HepG2 (cell line): Measurements from ENCODE around the gene NSMF. TPM values are rescaled to one million over a fixed set of nuclear protein-coding genes. Genes with fewer than 3 reads are reported as not detected.

Experiments used
- ATAC-seq: fragments of 200-7000 bp; cut with Tn5 transposase; 3 replicates; pipeline ENCODE4 v1.9.1; 2020; ENCODE audit warnings: mild to moderate bottlenecking, moderate library complexity
- BruUV-seq: library from RNA; stranded (reverse); fragments of 400-500 nt; replicated peaks from 2 replicates; lab custom pipeline; 2021; lab: Mats Ljungman, UMichigan
- CTCF ChIA-PET: fragments of 300-600 bp; formaldehyde crosslinking; extraction: SDS; loops from one replicate; lab custom pipeline; 2021; ENCODE audit warnings: low total read pairs, inconsistent platforms, low intra/inter-chr PET ratio; lab: Yijun Ruan, JAX
- POLR2A ChIA-PET: fragments of 350-600 bp; sonication (Branson Sonifier 250); formaldehyde crosslinking; loops from one replicate; lab custom pipeline; 2020; ENCODE audit warnings: antibody characterized with exemption, inconsistent platforms; lab: Yijun Ruan, JAX
- DNase-seq: peaks from one replicate; pipeline ENCODE4 v3.0.0-alpha.2; 2015; ENCODE audit warnings: low spot score
- FAIRE-seq: peaks from 3 replicates; lab custom pipeline; 2011; peaks lifted over from hg19 to GRCh38; lab: Jason Lieb, UNC
- H2AFZ ChIP-seq: one replicate; pipeline ENCODE4 v1.6.1; 2011; ENCODE audit warnings: low read length, inconsistent platforms
- H3K27ac ChIP-seq: fragments of 300-600 bp; 3 replicates; pipeline ENCODE4 v1.8.0; 2011; ENCODE audit warnings: mixed run types, mild to moderate bottlenecking, mixed read lengths, low read length, inconsistent platforms; ENCODE audit not compliant: insufficient read depth; ENCODE audit errors: extremely low read length
- H3K27me3 ChIP-seq, 2 experiments: fragments of 200-600 bp in 1 of 2; 2 replicates in 1 of 2; 3 replicates in 1 of 2; pipeline versions ENCODE4 v1.6.0 to v1.8.0; 2011; ENCODE audit warnings: low read length in 2 of 2, mild to moderate bottlenecking in 2 of 2, moderate library complexity in 2 of 2, inconsistent platforms in 1 of 2; ENCODE audit not compliant: insufficient read depth in 2 of 2, control insufficient read depth in 1 of 2
- H3K36me3 ChIP-seq, 2 experiments: fragments of 200-600 bp in 1 of 2; replicated peaks in 1 of 2; 2 replicates in 1 of 2; 3 replicates in 1 of 2; pipeline versions ENCODE4 v1.5.1 to v1.8.0; 2011; ENCODE audit warnings: low read length in 2 of 2, inconsistent platforms in 1 of 2; ENCODE audit not compliant: insufficient read depth in 2 of 2, control insufficient read depth in 1 of 2
- H3K4me1 ChIP-seq: 2 replicates; pipeline ENCODE4 v1.5.1; 2012; ENCODE audit warnings: low read length, inconsistent platforms; ENCODE audit not compliant: insufficient read depth
- H3K4me2 ChIP-seq: 2 replicates; pipeline ENCODE4 v1.6.0; 2011; ENCODE audit warnings: low read depth, low read length, inconsistent platforms
- H3K4me3 ChIP-seq, 3 experiments: fragments of 200-600 bp in 1 of 3; sonication (generic), shearing (Covaris generic) in 1 of 3; replicated peaks in 1 of 3; 2 replicates each; pipeline ENCODE4 v1.5.1; 2011 to 2016; ENCODE audit warnings: low read length in 3 of 3, inconsistent platforms in 2 of 3, low read depth in 2 of 3, mild to moderate bottlenecking in 2 of 3, control low read depth in 1 of 3, mixed read lengths in 1 of 3; ENCODE audit not compliant: insufficient read depth in 1 of 3
- H3K79me2 ChIP-seq: one replicate; pipeline ENCODE4 v1.6.1; 2011; ENCODE audit warnings: low read length, inconsistent platforms; ENCODE audit not compliant: insufficient read depth
- H3K9ac ChIP-seq: 2 replicates; pipeline ENCODE4 v1.6.0; 2011; ENCODE audit warnings: mild to moderate bottlenecking, low read depth, low read length, inconsistent platforms; ENCODE audit not compliant: insufficient read depth
- H3K9me3 ChIP-seq: 2 replicates; pipeline ENCODE4 v1.5.1; 2012; ENCODE audit warnings: mild to moderate bottlenecking, low read length
- H4K20me1 ChIP-seq: 2 replicates; pipeline ENCODE4 v1.6.0; 2011; ENCODE audit warnings: inconsistent platforms, mild to moderate bottlenecking, low read length, moderate library complexity; ENCODE audit not compliant: insufficient read depth
- BCL6 ChIP-seq: IDR thresholded peaks from 2 replicates; pipeline ENCODE4 v1.6.1; 2016; ENCODE audit warnings: missing genetic modification reagents, missing compliant biosample characterization
- CHD2 ChIP-seq: IDR thresholded peaks from 2 replicates; pipeline ENCODE4 v1.6.1; 2011; ENCODE audit warnings: low read depth, low read length, improper control_type of control experiment
- ISL2 ChIP-seq: sonication (generic); formaldehyde crosslinking; IDR thresholded peaks from 2 replicates; pipeline ENCODE4 v1.5.0; 2020; ENCODE audit warnings: missing genetic modification reagents
- KLF9 ChIP-seq: IDR thresholded peaks from 2 replicates; pipeline ENCODE4 v1.6.1; 2016; ENCODE audit warnings: low read depth
- MIER2 ChIP-seq: IDR thresholded peaks from 2 replicates; pipeline ENCODE4 v1.6.1; 2016; ENCODE audit warnings: missing biosample characterization, missing genetic modification reagents
- NAIF1 ChIP-seq: sonication (generic); formaldehyde crosslinking; IDR thresholded peaks from 2 replicates; pipeline ENCODE4 v1.5.0; 2020; ENCODE audit warnings: mild to moderate bottlenecking, missing genetic modification reagents, borderline replicate concordance
- SKIL ChIP-seq: sonication (generic); formaldehyde crosslinking; IDR thresholded peaks from 2 replicates; pipeline ENCODE4 v1.8.0; 2022; ENCODE audit warnings: missing genetic modification reagents, mild to moderate bottlenecking, moderate library complexity, borderline replicate concordance
- SMARCE1 ChIP-seq: fragments of 450-650 bp; IDR thresholded peaks from 2 replicates; pipeline ENCODE4 v1.6.1; 2017; ENCODE audit warnings: borderline replicate concordance
- YEATS2 ChIP-seq: sonication (generic); formaldehyde crosslinking; IDR thresholded peaks from 2 replicates; pipeline ENCODE4 v1.4.0; 2020; ENCODE audit warnings: missing genetic modification reagents, borderline replicate concordance
- YEATS4 ChIP-seq: sonication (generic); formaldehyde crosslinking; IDR thresholded peaks from 2 replicates; pipeline ENCODE4 v1.4.0; 2020; ENCODE audit warnings: missing genetic modification reagents, borderline replicate concordance
- ZFP37 ChIP-seq: sonication (generic); formaldehyde crosslinking; IDR thresholded peaks from 2 replicates; pipeline ENCODE4 v1.4.0; 2020; ENCODE audit warnings: missing genetic modification reagents, borderline replicate concordance
- ZGPAT ChIP-seq: IDR thresholded peaks from 2 replicates; pipeline ENCODE4 v1.6.1; 2016; ENCODE audit warnings: mild to moderate bottlenecking
- ZNF10 ChIP-seq: sonication (generic); formaldehyde crosslinking; IDR thresholded peaks from 2 replicates; pipeline ENCODE4 v1.4.0; 2020; ENCODE audit warnings: mild to moderate bottlenecking, low read depth, missing genetic modification reagents, borderline replicate concordance
- ZNF30 ChIP-seq: sonication (generic); formaldehyde crosslinking; IDR thresholded peaks from 2 replicates; pipeline ENCODE4 v1.5.0; 2020; ENCODE audit warnings: mild to moderate bottlenecking, missing genetic modification reagents
- ZNF432 ChIP-seq: sonication (generic); formaldehyde crosslinking; IDR thresholded peaks from 2 replicates; pipeline ENCODE4 v1.5.0; 2020; ENCODE audit warnings: missing genetic modification reagents, mild to moderate bottlenecking, borderline replicate concordance
- ZNF503 ChIP-seq: sonication (generic); formaldehyde crosslinking; IDR thresholded peaks from 2 replicates; pipeline ENCODE4 v1.4.0; 2020; ENCODE audit warnings: missing genetic modification reagents
- ZNF891 ChIP-seq: sonication (generic); formaldehyde crosslinking; IDR thresholded peaks from 2 replicates; pipeline ENCODE4 v1.5.0; 2020; ENCODE audit warnings: mild to moderate bottlenecking, missing genetic modification reagents
- ZSCAN30 ChIP-seq: sonication (generic); formaldehyde crosslinking; IDR thresholded peaks from 2 replicates; pipeline ENCODE4 v1.5.0; 2020; ENCODE audit warnings: mild to moderate bottlenecking, missing genetic modification reagents
- WGBS: methylation state at CpG from one replicate; pipeline ENCODE4 v1.1.6; 2017; ENCODE audit warnings: low lambda C conversion rate; 5-methylcytosine and 5-hydroxymethylcytosine counted together
- in situ Hi-C: cut with HindIII; loops from 2 replicates; pipeline ENCODE4 v1.10.0; 2017; ENCODE audit warnings: low pct_unique_long_range_greater_than_20kb; ENCODE audit not compliant: extremely low pct_ligation_motif_present
- intact Hi-C: fragments of 100-400 bp; cut with micrococcal nuclease; formaldehyde crosslinking; loops from one replicate; pipeline ENCODE4 v1.10.0; 2022; ENCODE audit not compliant: unreplicated experiment
- polyA plus RNA-seq, 8 experiments: library from polyadenylated mRNA; depleted of rRNA in 3 of 8; stranded (reverse) in 7 of 8; unstranded in 1 of 8; fragments of >200 nt; fragmentation: Illumina TruSeq in 4 of 8; extraction: Trizol in 4 of 8; gene quantifications; 2 replicates each; pipeline versions ENCODE4 v1.2.1 to v1.2.3, GENCODE V29; 2011 to 2016; ENCODE audit warnings: low read depth in 4 of 8, missing spikeins in 1 of 8, mixed read lengths in 1 of 8; ENCODE audit not compliant: insufficient read depth in 1 of 8
- total RNA-seq, 5 experiments: library from RNA; depleted of rRNA; stranded (reverse); fragments of >200 nt; fragmentation: Illumina TruSeq; extraction: Trizol; gene quantifications; 2 replicates each; pipeline ENCODE4 v1.2.3, GENCODE V29; 2016; ENCODE audit warnings: low read depth in 1 of 5

NSMF gene
- total and polyA plus RNA-seq, 2 of the 13 experiments (the other 11 are each of a cell fraction or from before 2014, with no cell fraction given), result 44.3 to 183 TPM

GRCh38 chr9:137422604-137423513 lies 36.3 kb downstream of the NSMF start, which contains the start of the genes EXD3 and NOXA1:
EXD3 (minus strand) TSS chr9:137423162; CDS start chr9:137395357, 27,805 bp downstream.
NOXA1 (plus strand) TSS chr9:137423393; CDS start chr9:137423530, 137 bp downstream.
- FAIRE-seq (no peak), DNase-seq (peak; percentile 81), ATAC-seq (peak; percentile 81)
- Histone ChIP-seq H3K36me3 (no peaks in the 10 kb centered on the region), H2AFZ (peak within 1 kb of the TSS; percentile 63), H3K79me2 (peaks cover 18% of the 10 kb centered on the region), H3K4me3 (peak within 1 kb of the TSS; percentile 69 to 99 (median 96)), H3K4me2 (peak within 1 kb of the TSS; percentile 96), H3K9ac (peak within 1 kb of the TSS; percentile 88), H3K27me3 (no peaks in the 10 kb centered on the region; a peak in 1 of 5 replicates), H3K4me1 (peaks cover 21% of the 10 kb centered on the region), H4K20me1 (no peaks in the 10 kb centered on the region), H3K27ac (peak within 1 kb of the TSS; percentile 69), H3K9me3 (no peaks in the 10 kb centered on the region)
- ChIA-PET CTCF (interaction anchor here (1.7 to 2.6 kb wide), 2 partner anchors 19 to 22 kb away, joined by 6 to 23 read pairs; partner anchors contain the start of gene ENTPD8), POLR2A (interaction anchor here (1.0 to 3.2 kb wide), 12 partner anchors 13 to 168 kb away, joined by 3 to 26 read pairs (median 5); partner anchors contain the start of genes ENTPD8, MRPL41, NELFB and NRARP)
- WGBS, result 0% methylated on average over 3 of the region's 113 CpGs
- intact Hi-C loops (loop anchor here (1.0 kb wide), 1 partner anchor 22 kb away; no protein-coding TSS in a partner anchor), in situ Hi-C loops (no loop called here)
- no TSS peak for BruUV-seq
- TF ChIP-seq KLF9 (CRISPR knock-in tag) (no peak), YEATS2 (CRISPR knock-in tag) (peak; percentile 83), MIER2 (CRISPR knock-in tag) (no peak), YEATS4 (CRISPR knock-in tag) (peak; percentile 93), ZFP37 (no peak), ZNF891 (CRISPR knock-in tag) (0 out of 2 replicates have a peak, but pooled peaks have one; percentile 30), ZGPAT (CRISPR knock-in tag) (peak; percentile 47; the same call in 1 of the 2 replicates), SKIL (no peak), ZNF432 (CRISPR knock-in tag) (no peak), ZNF503 (CRISPR knock-in tag) (0 out of 2 replicates have a peak, but pooled peaks have one; percentile 12), NAIF1 (CRISPR knock-in tag) (no peak), BCL6 (CRISPR knock-in tag) (no peak), ZNF30 (CRISPR knock-in tag) (no peak), ZSCAN30 (no peak), SMARCE1 (no peak), ZNF10 (CRISPR knock-in tag) (no peak), ISL2 (CRISPR knock-in tag) (peak; percentile 72), CHD2 (no peak)
